ENCODE measurements around the gene FIGLA.
"Not testable (repeated sequence)": the region's sequence is repeated elsewhere in the genome, so short reads cannot be mapped to it uniquely, and the experiment has no call there.

Gene FIGLA

DNA sequence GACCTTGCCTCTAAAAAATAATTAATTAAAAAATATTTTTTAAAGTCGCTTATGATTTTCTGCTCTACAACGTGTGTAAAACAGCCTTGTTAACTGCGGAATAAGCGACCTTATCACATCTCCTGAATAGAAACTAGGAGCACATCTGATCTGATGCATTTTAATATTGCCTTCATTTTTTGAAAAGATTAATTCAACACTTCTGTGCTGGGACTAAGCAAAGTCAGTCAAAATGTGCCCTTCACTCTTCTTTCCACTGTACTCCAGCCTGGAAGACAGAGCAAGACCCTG, 17.3 kb upstream of the FIGLA start:
- no peak for DNase-seq

DNA sequence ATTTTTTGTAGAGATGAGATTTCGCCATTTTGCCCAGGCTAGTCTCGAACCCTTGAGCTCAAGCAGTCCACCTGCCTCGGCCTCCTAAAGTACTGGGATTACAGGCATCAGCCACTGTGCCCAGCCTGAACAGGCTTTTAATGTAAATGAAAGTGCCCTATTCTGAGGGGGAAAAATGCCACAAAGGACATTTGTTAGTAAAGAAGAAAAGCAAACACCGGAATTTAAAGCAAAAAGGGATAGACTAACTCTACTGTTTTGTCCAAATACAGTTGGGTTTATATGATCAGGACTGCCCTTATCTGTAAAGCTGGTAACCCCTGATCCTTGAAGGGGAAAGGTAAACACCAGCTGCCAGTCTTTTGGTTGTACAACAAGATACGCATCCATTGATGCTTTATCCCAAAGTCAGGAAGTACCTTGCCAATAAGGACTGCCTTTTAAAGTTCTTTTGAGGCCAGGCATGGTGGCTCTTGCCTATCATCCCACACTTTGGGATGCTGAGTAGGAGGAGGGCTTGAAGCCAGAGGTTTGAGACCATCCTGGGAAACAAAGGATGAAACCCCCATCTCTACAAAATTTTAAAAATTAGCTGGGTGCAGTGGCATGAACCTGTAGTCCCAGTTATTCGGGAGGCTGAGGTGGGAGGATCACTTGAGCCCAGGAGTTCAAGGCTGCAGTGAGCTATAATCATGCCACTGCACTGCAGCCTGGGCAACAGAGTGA, 16.8 kb upstream of the FIGLA start:
- no peak for DNase-seq

DNA sequence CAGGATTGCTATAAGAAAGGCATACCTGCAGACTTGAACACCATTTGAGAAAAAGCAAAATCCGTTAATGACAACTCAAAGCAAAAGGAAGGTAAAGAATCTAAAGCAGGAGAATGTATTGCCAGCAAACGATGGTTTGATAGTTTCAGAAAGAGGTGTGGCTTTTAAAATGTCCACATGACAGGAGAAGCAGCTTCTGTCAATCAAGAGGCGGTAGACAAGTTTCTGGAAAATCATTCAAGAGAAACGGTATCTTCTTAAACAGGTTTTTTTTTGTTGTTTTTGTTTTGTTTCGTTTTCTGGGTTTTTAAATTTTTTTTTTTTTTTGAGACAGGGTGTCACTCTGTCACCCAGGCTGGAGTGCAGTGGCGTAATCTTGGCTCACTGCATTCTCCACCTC, 16.2 kb upstream of the FIGLA start:
- no peak for DNase-seq

DNA sequence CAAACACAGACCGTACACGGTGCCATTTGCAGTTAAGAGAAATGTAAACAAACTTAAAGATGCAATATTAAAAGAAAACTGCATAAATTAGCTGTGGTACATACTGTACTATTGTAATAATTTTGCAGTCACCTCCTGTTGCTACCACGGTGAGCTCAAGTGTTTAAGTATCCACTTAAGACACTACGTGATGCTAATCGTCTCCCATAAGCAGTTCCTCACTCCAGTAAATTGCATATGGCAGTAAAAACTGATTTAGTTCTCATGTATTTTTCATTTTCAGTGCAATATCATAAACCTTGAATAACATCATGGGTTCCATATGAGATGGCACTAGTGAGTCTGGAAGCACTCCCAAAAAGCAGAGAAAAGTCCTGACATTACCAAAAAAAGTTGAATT, 15.6 kb upstream of the FIGLA start:
- no peak for DNase-seq

DNA sequence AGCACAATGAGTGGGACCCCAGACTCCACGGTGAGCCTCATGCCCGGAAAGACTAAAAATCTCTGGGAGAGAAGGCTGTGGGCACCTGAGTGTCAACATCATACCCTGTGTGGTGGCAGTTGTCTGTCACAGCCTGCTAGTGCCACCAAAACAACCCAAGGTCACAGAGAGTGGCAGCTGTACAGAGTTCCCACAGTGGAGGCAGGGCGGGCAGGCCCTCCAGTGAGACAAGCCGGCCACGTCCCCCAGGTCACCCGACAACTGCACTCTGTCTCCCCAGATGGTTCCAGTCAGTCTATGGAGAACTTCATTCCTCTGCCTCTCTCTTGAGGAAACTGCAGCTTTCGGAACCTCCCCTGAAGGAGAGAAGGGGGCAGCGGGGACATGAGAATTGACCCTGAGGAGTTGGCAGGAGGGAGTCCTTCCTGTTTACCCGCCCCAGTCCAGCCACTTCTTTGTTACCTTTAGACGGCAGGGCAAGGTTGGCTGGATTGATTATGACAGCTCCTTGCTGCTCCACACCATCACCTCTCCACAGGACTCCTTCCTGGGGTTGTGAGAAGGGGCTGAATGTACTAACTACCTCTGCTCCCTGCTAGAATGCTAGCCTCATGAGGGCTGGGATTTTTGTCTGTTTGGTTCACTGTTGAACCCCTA, 11.3 kb upstream of the FIGLA start:
- no peak for DNase-seq

DNA sequence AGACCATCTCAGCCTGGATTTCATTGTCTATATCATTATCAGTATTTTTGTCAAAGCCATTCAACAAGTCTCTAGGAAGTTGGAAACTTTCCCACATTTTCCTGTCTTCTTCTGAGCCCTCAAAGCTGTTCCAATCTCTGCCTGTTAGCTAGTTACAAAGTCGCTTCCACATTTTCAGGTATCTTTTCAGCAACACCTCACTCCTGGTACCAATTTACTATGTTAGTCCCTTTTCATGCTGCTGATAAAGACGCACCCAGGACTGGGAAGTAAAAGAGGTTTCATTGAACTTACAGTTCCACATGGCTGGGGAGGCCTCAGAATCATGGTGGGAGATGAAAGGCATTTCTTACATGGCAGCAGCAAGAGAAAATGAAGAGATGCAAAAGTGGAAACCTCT, 9.3 kb upstream of the FIGLA start:
- DNase-seq, result no peak

DNA sequence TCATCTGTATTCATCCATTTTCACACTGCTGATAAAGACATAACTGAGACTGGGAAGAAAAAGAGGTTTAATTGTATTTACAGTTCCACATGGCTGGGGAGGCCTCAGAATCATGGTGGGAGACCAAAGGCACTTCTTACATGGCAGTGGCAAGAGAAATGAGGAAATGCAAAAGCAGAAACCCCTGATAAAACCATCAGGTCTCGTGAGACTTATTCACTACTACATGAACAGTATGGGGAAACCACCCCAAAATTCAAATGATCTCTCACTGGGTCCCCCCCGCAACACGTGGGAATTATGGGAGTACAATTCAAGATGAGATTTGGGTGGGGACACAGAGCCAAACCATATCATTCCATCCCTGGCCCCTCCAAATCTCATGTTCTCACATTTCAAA, 7.6 kb upstream of the FIGLA start:
- DNase-seq, result not testable (repeated sequence)

DNA sequence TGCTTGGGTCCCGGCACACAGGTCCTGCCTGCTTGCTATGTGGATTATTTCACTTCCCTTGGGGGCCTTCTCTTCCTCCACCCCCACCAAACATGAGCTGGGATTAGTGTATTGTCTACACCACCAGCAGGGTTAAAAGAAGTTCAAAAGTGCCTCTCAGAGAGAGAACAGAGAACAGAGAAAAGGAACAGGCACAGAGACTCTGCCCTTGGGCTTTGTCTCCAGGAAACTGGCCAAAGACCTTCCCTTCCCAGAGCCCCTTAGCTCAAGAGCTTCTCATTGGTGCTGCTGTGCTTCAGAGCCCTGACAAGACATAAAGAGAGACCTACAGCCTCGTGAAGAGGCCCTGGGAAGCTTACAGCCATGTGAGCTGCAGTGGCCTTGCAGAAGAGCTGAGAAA, 7.1 kb upstream of the FIGLA start:
- DNase-seq, result no peak

DNA sequence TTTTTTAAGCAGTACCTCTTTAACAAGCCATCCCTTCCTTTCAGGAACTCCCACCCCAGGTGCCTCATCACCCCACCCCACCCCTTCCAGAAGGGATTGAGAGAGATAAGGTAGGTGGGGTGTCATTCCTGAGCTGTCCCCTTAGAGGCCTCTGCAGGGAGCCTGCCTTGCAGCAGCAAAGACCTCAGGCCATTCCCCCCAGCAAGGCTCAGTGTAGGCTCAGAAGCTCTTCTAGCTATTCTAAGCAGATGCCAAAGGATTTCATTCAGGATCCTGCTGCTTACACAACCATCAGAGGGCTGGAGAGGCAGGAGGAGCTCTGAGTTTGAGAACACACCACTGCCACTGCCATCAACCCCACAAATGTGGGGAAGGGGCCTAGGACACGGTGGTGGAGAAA, 5.8 kb upstream of the FIGLA start:
- no peak for DNase-seq

DNA sequence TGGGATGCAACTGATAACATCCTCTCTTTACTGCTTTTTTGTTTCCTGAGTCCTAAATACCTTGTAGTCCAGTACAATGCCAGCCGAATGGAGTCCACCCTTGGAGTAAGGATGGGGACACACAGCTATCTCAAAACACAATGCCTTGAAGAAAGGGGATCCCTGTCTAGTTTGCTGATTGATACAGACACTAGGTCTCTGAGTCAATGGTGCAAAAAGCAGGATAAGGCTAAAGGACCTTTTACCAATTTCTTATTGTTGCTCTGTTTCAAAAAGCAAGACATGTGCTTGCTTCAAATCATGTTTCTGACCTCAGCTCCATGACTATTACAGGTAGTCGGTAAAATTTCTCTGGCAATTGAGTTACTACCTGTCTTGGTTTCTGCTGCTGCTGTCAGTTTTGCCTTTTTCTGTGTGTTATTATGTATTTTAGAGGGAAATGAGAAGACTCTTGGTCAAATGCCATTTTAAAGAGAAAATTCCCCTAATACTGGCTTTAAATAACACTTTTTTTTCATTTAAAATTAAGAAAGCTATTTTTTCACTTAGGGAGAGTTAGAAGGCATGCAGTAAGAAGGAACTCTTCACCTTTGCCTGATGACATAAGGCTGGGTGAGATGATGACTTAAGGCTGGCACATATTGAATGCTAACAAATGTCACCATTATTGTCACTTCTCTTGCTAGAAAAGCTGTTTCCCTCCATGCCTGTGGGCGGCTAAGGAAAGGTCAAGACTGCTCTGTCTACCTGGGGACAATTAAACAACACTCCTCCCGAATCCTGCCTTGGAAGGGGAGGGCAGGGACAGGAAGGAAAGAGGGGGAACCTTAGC, 4.9 kb upstream of the FIGLA start:
- DNase-seq, result no peak

DNA sequence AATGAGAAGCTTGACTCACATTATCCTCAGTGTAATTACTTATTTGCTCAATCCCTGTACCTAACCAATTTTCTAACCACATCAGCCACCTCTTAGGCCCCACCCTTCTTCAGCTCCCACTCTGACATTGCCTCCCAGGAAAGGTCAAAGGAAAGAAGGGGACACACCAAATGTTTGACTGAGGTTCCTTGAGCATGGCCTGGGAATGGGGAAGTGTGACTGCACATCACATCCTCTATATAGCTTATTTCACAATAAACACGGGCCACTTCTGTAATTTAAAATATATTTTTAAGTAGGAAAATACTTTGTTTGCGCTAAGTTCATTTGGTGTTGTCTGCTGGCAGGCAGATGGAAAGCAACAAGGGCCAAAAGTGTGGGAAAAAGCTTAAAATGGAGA, 3.0 kb upstream of the FIGLA start:
- DNase-seq, result no peak

DNA sequence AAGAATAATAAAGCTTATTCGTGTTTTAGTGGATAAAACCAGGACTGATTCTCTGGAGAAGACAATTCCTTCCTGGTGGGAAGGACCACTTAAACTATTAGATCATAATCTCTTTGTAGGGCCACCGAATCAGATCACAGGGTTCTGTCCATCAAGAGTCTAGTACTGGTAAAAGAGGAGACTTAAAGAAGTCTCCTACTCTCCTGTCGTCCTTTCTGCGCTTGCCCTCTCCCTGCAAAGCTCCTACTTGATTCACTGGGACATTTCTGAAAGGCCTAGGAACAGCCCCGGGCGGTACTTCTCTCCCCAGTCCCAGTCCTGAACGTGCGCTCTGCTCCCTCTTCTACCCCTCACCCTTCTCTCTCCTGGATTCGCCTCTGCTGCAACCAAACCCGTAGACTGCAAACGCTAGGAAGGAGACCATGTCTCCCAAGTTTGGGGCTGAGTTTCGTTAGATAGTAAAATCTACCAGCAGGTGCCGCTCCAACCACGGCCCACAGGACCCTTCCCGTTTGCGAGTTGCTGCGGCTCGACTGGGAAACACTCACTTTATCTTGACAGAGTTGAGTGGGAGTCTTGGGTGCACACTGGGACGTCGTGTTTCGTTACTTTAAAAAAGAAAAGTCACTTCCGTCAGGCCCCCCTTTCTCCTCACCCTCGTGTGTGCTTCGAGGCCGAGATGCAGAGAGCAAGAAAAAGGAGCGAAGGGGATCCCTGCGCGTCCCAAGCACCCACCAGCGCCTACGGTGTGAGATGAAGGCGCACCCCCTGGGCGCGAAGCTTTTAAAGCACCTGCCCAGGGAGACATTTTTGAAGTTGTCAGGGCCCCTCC, 923 bp downstream of the FIGLA start:
- DNase-seq, result peak; percentile 77

DNA sequence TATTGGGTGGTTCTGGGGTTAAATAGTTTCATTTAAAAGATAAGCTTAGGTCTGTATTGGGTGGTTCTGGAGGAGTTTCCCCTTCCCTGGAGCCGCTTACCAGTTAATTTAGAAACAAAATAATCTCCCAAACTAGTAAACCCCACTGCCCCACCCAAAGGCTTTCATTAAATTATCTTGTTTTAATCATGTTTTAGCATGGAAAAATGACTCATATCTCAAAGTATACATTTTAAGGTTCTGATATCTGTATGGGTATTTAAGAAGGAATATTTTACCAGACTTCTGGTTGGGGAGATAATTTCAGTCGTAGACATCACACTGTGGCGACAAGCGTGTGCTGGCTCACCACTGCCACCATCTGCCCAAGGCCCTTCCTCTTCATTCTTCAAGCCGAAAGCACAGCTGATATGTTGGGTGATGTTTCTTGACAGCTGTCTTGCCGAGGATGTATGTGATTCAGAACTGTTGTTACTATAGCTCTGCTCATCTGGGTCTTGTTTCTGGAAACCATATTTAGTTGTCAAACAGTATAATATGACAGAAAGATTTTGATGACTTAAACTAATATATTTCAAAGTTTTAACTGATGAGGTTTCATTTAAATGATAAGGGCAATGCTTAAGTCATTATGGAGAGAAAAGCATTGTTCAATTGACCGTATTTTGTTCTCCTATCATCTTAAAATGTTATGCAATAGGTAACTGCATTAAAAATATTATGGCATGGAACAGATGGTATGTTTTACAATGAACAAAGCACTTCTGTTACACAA, 5.1 kb downstream of the FIGLA start:
- DNase-seq, result peak; percentile 64

DNA sequence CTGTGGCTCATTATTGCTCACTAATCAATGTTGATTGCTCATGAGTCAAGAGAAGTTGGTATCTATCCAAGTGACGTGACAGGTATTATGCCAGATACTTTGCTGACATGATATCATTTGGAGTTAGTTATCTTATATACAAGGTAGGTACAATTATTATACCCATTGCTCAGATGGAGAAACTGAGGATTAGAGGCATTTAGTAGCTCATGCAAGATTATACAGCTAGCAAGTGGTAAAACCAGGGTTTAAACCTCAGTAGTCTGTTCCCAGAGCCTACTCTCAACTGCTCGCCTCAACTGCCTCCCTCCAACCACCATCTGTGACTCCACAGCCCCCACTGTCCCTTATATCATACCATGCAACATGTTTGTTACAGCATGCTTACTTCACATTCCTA, 6.1 kb downstream of the FIGLA start:
- no peak for DNase-seq

DNA sequence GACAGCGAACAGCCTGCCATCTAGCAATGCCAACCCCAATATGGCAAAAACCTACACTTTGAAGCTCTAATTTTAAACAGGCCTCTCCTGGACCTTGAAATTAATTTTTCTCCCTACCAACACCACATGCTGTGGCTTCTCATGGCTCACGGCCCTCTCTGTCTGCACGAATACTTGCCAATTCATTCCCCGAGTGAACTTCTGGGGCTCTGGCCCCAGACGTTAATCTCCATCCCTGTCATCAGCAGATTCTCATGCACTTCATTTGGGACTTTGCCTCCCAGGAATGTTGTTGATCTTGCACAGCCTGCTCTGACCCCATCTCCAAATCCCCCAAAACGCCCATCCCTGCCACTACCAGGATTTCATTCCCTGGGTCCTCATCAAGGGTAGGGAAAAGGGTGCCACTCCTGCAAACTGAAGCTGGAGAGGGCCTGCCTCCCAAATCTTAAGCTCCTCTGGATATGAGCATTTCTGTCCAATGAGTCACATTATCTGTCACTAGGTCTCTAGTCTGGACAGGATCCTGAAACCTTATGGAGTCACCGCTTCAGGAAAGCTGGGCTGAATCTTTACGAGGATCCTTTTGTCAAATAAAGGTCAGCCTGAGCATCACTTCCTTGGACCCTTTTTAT, 10.4 kb downstream of the FIGLA start:
- no peak for DNase-seq

DNA sequence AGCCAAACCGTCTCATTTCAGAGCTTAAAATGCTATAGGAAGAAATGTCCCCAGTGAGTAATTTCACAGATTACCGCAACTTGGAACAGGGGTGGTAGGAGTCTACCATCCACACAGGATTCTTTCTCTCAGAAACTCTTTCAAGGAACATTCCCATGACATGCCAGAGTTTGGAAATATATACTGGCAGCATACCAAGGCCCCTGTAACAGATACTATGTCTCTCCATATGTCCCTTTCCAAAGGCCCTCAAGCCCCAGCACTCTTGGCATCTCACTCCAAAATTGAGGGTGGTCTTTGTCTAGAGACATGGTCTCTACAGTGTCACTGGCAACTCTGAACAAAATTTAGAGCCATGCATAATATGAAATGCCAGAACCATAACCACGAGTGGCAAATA, 11.0 kb downstream of the FIGLA start:
- DNase-seq, result no peak

DNA sequence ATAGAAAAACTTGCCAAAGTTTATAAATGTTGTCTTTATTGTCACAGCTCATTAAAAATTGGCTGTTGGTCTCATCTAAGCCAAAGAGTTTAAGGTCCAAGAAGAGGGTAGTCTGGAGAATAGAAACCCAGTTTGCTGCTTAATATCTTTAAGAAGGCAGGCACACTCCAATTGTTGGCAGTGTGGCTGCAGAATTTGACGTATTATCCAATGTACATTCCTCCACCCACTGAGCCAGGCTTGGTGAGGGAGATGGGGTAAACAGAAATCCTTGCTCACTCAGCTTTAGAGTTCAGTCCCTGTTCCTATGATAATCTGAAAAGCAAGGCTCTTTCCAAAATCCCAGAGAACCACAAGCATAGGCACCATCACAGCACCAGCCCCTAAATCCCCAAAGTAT, 11.8 kb downstream of the FIGLA start:
- no peak for DNase-seq

DNA sequence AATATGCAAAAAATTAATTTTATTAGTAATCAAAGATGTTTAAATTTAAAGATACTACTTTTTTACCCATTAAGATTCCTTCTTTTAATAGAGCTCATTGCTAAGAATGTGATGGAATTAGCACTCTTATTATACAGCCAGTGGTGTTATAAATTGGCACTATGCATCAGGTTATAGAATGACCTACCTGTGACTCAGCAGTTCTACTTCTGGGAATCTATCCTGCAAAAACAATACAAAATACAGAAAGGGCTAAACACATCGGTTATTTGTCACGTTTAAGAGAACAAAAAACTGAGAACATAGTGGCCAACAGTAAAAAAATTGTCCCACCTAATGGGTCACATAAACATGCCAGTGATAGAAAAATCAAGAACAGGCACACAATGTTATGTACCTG, 13.0 kb downstream of the FIGLA start:
- no peak for DNase-seq

DNA sequence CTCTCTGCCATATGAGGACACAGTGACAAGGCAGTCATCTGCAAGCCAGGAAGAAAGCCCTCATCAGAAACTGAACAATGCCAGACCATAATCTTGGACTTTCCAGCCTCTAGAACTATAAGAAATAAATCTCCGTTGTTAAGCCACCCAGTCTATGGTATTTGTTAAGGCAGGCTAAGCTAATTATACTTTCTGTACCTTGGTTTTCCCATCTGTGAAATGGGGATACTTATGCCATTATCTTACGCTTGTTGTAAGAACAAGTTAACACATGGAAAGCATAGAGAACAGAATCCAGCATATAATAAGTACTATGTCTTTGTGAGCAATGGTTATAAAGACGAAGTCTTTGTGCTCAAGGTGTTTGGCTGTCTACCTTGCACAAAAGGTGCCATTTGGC, 14.2 kb downstream of the FIGLA start:
- no peak for DNase-seq

DNA sequence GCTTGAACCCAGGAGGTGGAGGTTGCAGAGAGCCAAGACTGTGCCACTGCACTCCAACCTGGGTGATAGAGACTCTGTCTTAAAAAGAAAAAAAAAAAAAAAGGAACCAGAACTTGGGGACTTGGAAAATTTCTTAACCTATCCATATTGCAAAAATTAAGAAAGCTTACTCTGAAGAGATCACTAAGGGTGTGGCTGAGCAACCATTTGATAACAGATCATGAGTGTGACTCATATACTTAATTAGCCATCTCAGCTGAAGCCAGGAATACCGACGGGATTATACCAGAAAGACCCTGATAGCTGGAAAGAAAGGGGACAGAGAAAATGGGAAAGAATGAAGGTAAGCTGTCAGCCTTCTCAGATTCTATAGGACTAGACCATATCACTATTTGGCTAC, 15.3 kb downstream of the FIGLA start:
- no peak for DNase-seq

DNA sequence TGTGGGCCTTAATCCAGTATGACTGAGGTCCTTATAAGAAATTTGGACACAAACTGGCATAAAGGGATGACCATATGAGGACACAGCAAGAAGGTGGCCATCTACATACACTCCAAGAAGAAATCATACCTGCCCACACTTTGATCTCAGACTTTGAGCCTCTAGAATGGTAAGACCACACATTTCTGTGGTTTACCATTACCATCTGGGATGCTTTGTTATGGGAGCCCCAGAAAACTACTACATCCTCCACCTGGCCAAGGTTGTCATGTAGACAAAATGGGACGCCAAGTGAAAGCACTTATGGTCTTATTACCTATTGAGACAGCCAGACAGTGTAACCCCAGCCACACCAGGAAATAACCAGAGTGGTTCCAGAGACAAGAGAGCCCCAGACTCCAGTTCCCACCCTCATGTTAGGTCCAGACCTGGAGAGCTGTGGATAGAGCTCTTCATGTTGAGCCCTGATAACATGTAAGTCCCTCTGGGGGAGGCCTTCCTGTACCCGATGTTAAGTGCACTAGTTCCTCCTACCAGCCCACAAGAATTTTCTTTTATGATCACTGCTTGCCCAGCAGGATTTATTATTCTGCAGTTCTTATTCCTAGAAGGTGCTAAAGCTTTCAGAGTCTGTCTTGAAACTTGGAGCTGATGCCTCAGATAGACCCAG, 17.8 kb downstream of the FIGLA start:
- no peak for DNase-seq

DNA sequence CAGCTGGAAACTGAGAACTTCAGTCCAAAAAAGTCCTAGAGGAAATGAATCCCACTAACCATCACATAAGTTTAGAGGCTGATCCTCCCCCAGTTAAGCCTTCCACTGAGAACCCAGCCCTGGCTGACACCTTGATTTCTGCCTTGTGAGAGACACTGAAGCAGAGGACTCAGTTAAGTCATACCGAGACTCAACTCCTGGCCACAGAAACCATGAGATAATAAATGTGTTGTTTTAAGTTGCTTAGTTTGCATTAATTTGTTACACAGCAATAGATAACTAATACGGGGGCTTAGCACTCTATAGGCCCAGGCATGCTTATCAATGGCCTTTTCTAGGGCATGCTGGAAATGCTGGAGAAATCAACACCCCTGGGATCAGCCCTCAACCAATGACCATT, 19.0 kb downstream of the FIGLA start:
- DNase-seq, result no peak
